H9 (cell line): ENCODE data around the gene RARS2. TPM values are rescaled to one million over a fixed set of nuclear protein-coding genes. Genes with fewer than 3 reads are reported as not detected.

Experiments
- DNase-seq: peaks from one replicate; pipeline ENCODE4 v3.0.0-alpha.2; 2017
- H2AFZ ChIP-seq: one replicate; pipeline ENCODE4 v1.6.1; 2013; ENCODE audit warnings: mild to moderate bottlenecking, low read length, control low read depth, moderate library complexity
- H2AK5ac ChIP-seq: 2 replicates; pipeline ENCODE4 v1.6.1; 2013; ENCODE audit warnings: low read length, control low read depth, mixed read lengths; ENCODE audit not compliant: insufficient read length
- H2BK120ac ChIP-seq: one replicate; pipeline ENCODE4 v1.6.1; 2013; ENCODE audit warnings: low read depth, mild to moderate bottlenecking, low read length, control low read depth, inconsistent platforms; ENCODE audit not compliant: poor library complexity, severe bottlenecking
- H2BK12ac ChIP-seq: 2 replicates; pipeline ENCODE4 v1.6.1; 2013; ENCODE audit warnings: low read length, control low read depth, mixed read lengths, low read depth; ENCODE audit not compliant: insufficient read length
- H2BK15ac ChIP-seq: 2 replicates; pipeline ENCODE4 v1.6.1; 2013; ENCODE audit warnings: low read depth, low read length, control low read depth
- H2BK20ac ChIP-seq: one replicate; pipeline ENCODE4 v1.6.1; 2013; ENCODE audit warnings: low read depth, mild to moderate bottlenecking, low read length, control low read depth, inconsistent platforms; ENCODE audit not compliant: poor library complexity, severe bottlenecking
- H2BK5ac ChIP-seq: 2 replicates; pipeline ENCODE4 v1.6.1; 2013; ENCODE audit warnings: low read length, control low read depth, mixed read lengths; ENCODE audit not compliant: insufficient read length
- H3K14ac ChIP-seq: 2 replicates; pipeline ENCODE4 v1.6.1; 2013; ENCODE audit warnings: low read length, control low read depth; ENCODE audit not compliant: insufficient read depth
- H3K18ac ChIP-seq: 2 replicates; pipeline ENCODE4 v1.6.1; 2013; ENCODE audit warnings: low read depth, mild to moderate bottlenecking, mixed read lengths, low read length, control low read depth; ENCODE audit not compliant: insufficient read length
- H3K23ac ChIP-seq: 2 replicates; pipeline ENCODE4 v1.6.1; 2013; ENCODE audit warnings: low read length, control low read depth, mixed read lengths, low read depth; ENCODE audit not compliant: insufficient read length
- H3K23me2 ChIP-seq: 2 replicates; pipeline ENCODE4 v1.6.1; 2013; ENCODE audit warnings: low read depth, mild to moderate bottlenecking, mixed read lengths, low read length, control low read depth; ENCODE audit not compliant: insufficient read length, poor library complexity, severe bottlenecking
- H3K27ac ChIP-seq: 2 replicates; pipeline ENCODE4 v1.5.1; 2013; ENCODE audit warnings: low read length, control low read depth, mixed read lengths, low read depth; ENCODE audit not compliant: insufficient read length
- H3K27me3 ChIP-seq: 2 replicates; pipeline ENCODE4 v1.6.1; 2013; ENCODE audit warnings: low read length, control low read depth, inconsistent platforms; ENCODE audit not compliant: insufficient read depth
- H3K4ac ChIP-seq: 2 replicates; pipeline ENCODE4 v1.6.1; 2013; ENCODE audit warnings: low read depth, mild to moderate bottlenecking, control low read depth, inconsistent platforms, low read length, moderate library complexity
- H3K4me1 ChIP-seq: 2 replicates; pipeline ENCODE4 v1.6.1; 2013; ENCODE audit warnings: low read length, control low read depth, inconsistent platforms; ENCODE audit not compliant: insufficient read depth
- H3K4me2 ChIP-seq: 2 replicates; pipeline ENCODE4 v1.6.1; 2013; ENCODE audit warnings: low read length, control low read depth, mixed read lengths; ENCODE audit not compliant: insufficient read length, insufficient read depth
- H3K56ac ChIP-seq: 2 replicates; pipeline ENCODE4 v1.6.1; 2013; ENCODE audit warnings: low read depth, mild to moderate bottlenecking, mixed read lengths, low read length, control low read depth; ENCODE audit not compliant: insufficient read length
- H3K79me1 ChIP-seq: 2 replicates; pipeline ENCODE4 v1.6.1; 2013; ENCODE audit warnings: low read depth, mild to moderate bottlenecking, moderate library complexity, low read length, control low read depth, inconsistent platforms; ENCODE audit not compliant: insufficient read depth, poor library complexity, severe bottlenecking
- H3K79me2 ChIP-seq: 2 replicates; pipeline ENCODE4 v1.6.1; 2013; ENCODE audit warnings: low read length, control low read depth, inconsistent platforms; ENCODE audit not compliant: insufficient read depth
- H3K9ac ChIP-seq: 2 replicates; pipeline ENCODE4 v1.6.1; 2013; ENCODE audit warnings: low read length, control low read depth, mixed read lengths; ENCODE audit not compliant: insufficient read length; ENCODE audit errors: extremely low read depth
- H3K9me3 ChIP-seq: one replicate; pipeline ENCODE4 v1.6.1; 2013; ENCODE audit warnings: low read depth, low read length, inconsistent platforms; ENCODE audit not compliant: control insufficient read depth
- H3T11ph ChIP-seq: one replicate; pipeline ENCODE4 v1.6.1; 2013; ENCODE audit warnings: mild to moderate bottlenecking, low read length, control low read depth, inconsistent platforms
- H4K20me1 ChIP-seq: one replicate; pipeline ENCODE4 v1.6.1; 2013; ENCODE audit not compliant: control insufficient read depth, insufficient read length, insufficient read depth
- H4K5ac ChIP-seq: 2 replicates; pipeline ENCODE4 v1.6.1; 2013; ENCODE audit warnings: low read depth, mild to moderate bottlenecking, mixed read lengths, low read length, control low read depth; ENCODE audit not compliant: insufficient read length
- H4K8ac ChIP-seq: replicated peaks from 2 replicates; pipeline ENCODE4 v1.6.1; 2013; ENCODE audit warnings: low read length, control low read depth, mixed read lengths, low read depth; ENCODE audit not compliant: insufficient read length
- H4K91ac ChIP-seq: 2 replicates; pipeline ENCODE4 v1.6.1; 2013; ENCODE audit warnings: low read depth, mild to moderate bottlenecking, moderate library complexity, mixed read lengths, low read length, control low read depth; ENCODE audit not compliant: insufficient read length
- H3K27ac Mint-ChIP-seq, 3 experiments: 2 replicates in 2 of 3; 3 replicates in 1 of 3; pipeline ENCODE4 v1.8.0; 2020 to 2021; ENCODE audit warnings: mixed read lengths in 3 of 3, mild to moderate bottlenecking in 1 of 3, moderate library complexity in 1 of 3
- H3K27me3 Mint-ChIP-seq: 2 replicates; pipeline ENCODE4 v1.8.0; 2021; ENCODE audit warnings: low read depth, mild to moderate bottlenecking, moderate library complexity, mixed read lengths
- H3K36me3 Mint-ChIP-seq, 3 experiments: 2 replicates in 2 of 3; 3 replicates in 1 of 3; pipeline ENCODE4 v1.8.0; 2020 to 2021; ENCODE audit warnings: low read depth in 3 of 3, mixed read lengths in 3 of 3; ENCODE audit not compliant: insufficient read depth in 1 of 3
- H3K4me1 Mint-ChIP-seq, 2 experiments: 2 replicates each; pipeline ENCODE4 v1.8.0; 2020; ENCODE audit warnings: mixed read lengths in 2 of 2
- H3K4me3 Mint-ChIP-seq, 2 experiments: 2 replicates in 1 of 2; 3 replicates in 1 of 2; pipeline ENCODE4 v1.8.0; 2020 to 2021; ENCODE audit warnings: mild to moderate bottlenecking in 2 of 2, mixed read lengths in 2 of 2, moderate library complexity in 1 of 2
- H3K9me3 Mint-ChIP-seq, 2 experiments: 2 replicates in 1 of 2; 3 replicates in 1 of 2; pipeline ENCODE4 v1.8.0; 2020; ENCODE audit warnings: mild to moderate bottlenecking in 2 of 2, mixed read lengths in 2 of 2, moderate library complexity in 1 of 2
- WGBS: extraction: QIAGEN DNeasy Blood & Tissue Kit; methylation state at CpG from one replicate; pipeline ENCODE4 v1.1.7; 2013; ENCODE audit warnings: missing lambda C conversion rate, low lambda C conversion rate, mixed read lengths; ENCODE audit not compliant: insufficient read length; ENCODE audit errors: extremely low coverage; 5-methylcytosine and 5-hydroxymethylcytosine counted together
- total RNA-seq: library from RNA; stranded (reverse); gene quantifications from 2 replicates; pipeline ENCODE4 v1.2.1, GENCODE V29; 2021
- TF ChIP-seq, protein P1 (sequence below): fragments of 200-600 bp; sonication (generic); conservative IDR thresholded peaks from 3 replicates; pipeline ENCODE4 v1.8.0; 2021; ENCODE audit warnings: antibody characterized with exemption, mild to moderate bottlenecking

The RARS2 gene
- total RNA-seq, 1 experiment from 2014 or later, result 45.1 TPM

GRCh38 chr6:87538510-87539260 is 51.1 kb downstream of the RARS2 start:
- Histone ChIP-seq H3K4me2 (no peak overlapping the region), H3K56ac (no peak overlapping the region), H3K27me3 (no peaks in the 10 kb centered on the region), H4K5ac (no peak overlapping the region), H3K27ac (no peak overlapping the region), H2BK5ac (no peak overlapping the region), H2AFZ (no peak overlapping the region), H3K79me2 (no peaks in the 10 kb centered on the region), H4K20me1 (no peaks in the 10 kb centered on the region), H2BK12ac (no peak overlapping the region), H3K4me1 (no peaks in the 10 kb centered on the region), H3K23ac (no peak overlapping the region), H3K9me3 (no peaks in the 10 kb centered on the region), H3K14ac (no peak overlapping the region), H3K4ac (no peak overlapping the region), H2BK20ac (no peak overlapping the region), H3T11ph (no peak overlapping the region), H4K91ac (no peak overlapping the region), H3K23me2 (no peaks in the 10 kb centered on the region), H4K8ac (no peak overlapping the region), H3K79me1 (no peaks in the 10 kb centered on the region), H2AK5ac (no peak overlapping the region), H3K18ac (no peak overlapping the region), H2BK120ac (no peak overlapping the region), H3K9ac (no peak overlapping the region), H2BK15ac (no peak overlapping the region)
- peaks cover 11 to 13% of the 10 kb centered on the region in 2 experiments; a peak in 2 of 5 replicates for H3K9me3 Mint-ChIP-seq
- H3K4me3 Mint-ChIP-seq, result no peak overlapping the region
- no peaks in the 10 kb centered on the region for H3K4me1 Mint-ChIP-seq
- H3K27me3 Mint-ChIP-seq, result no peaks in the 10 kb centered on the region
- peaks cover 33 to 55% (median 41%) of the 10 kb centered on the region in 3 experiments for H3K36me3 Mint-ChIP-seq
- H3K27ac Mint-ChIP-seq, result no peak overlapping the region
- no peak for DNase-seq
- no CpG with 5 or more reads among the region's 1 CpG for WGBS
- TF ChIP-seq, protein P1, sequence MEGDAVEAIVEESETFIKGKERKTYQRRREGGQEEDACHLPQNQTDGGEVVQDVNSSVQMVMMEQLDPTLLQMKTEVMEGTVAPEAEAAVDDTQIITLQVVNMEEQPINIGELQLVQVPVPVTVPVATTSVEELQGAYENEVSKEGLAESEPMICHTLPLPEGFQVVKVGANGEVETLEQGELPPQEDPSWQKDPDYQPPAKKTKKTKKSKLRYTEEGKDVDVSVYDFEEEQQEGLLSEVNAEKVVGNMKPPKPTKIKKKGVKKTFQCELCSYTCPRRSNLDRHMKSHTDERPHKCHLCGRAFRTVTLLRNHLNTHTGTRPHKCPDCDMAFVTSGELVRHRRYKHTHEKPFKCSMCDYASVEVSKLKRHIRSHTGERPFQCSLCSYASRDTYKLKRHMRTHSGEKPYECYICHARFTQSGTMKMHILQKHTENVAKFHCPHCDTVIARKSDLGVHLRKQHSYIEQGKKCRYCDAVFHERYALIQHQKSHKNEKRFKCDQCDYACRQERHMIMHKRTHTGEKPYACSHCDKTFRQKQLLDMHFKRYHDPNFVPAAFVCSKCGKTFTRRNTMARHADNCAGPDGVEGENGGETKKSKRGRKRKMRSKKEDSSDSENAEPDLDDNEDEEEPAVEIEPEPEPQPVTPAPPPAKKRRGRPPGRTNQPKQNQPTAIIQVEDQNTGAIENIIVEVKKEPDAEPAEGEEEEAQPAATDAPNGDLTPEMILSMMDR, result no peak
